HepG2 (cell line): Measurements from ENCODE around the gene PARP6. TPM values are rescaled to one million over a fixed set of nuclear protein-coding genes. Genes with fewer than 3 reads are reported as not detected.
A peak's percentile ranks its signal among the peaks of the same experiment; 100 is the strongest.

Experiments used
- FOXM1 ChIP-seq: sonication (generic); formaldehyde crosslinking; IDR thresholded peaks from 2 replicates; pipeline ENCODE4 v1.5.0; 2020; ENCODE audit warnings: missing genetic modification reagents
- MXD4 ChIP-seq: IDR thresholded peaks from 2 replicates; pipeline ENCODE4 v1.6.1; 2016; ENCODE audit warnings: mild to moderate bottlenecking, missing biosample characterization, missing genetic modification reagents
- MZF1 ChIP-seq: sonication (generic); formaldehyde crosslinking; IDR thresholded peaks from 2 replicates; pipeline ENCODE4 v1.8.1; 2023; ENCODE audit warnings: mild to moderate bottlenecking, missing genetic modification reagents, borderline replicate concordance
- POLR2A ChIP-seq, 2 experiments: IDR thresholded peaks; 2 replicates each; pipeline ENCODE4 v1.6.1; 2011; ENCODE audit warnings: low read depth in 2 of 2, low read length in 2 of 2, mild to moderate bottlenecking in 1 of 2, moderate library complexity in 1 of 2; ENCODE audit not compliant: insufficient read depth in 1 of 2
- PRPF4 ChIP-seq: fragments of 200-400 bp; formaldehyde crosslinking; IDR thresholded peaks from 2 replicates; pipeline ENCODE4 v1.6.1; 2016; ENCODE audit warnings: low read length, low read depth; ENCODE audit not compliant: poor library complexity, severe bottlenecking
- RAD51 ChIP-seq: fragments of 450-650 bp; IDR thresholded peaks from 2 replicates; pipeline ENCODE4 v1.6.1; 2016; ENCODE audit warnings: borderline replicate concordance
- SP1 ChIP-seq, 2 experiments: fragments of 450-650 bp in 1 of 2; sonication (generic) in 1 of 2; formaldehyde crosslinking in 1 of 2; IDR thresholded peaks; 2 replicates each; pipeline versions ENCODE4 v1.4.0 to v1.6.1; 2016 to 2020; ENCODE audit warnings: missing genetic modification reagents in 1 of 2
- ZNF17 ChIP-seq: sonication (generic); formaldehyde crosslinking; IDR thresholded peaks from 2 replicates; pipeline ENCODE4 v1.5.0; 2020; ENCODE audit warnings: mild to moderate bottlenecking, missing genetic modification reagents
- ZNF18 ChIP-seq: sonication (generic); formaldehyde crosslinking; IDR thresholded peaks from 2 replicates; pipeline ENCODE4 v1.8.0; 2022; ENCODE audit warnings: mild to moderate bottlenecking, missing genetic modification reagents; ENCODE audit not compliant: insufficient replicate concordance
- ZNF24 ChIP-seq: fragments of 450-650 bp; IDR thresholded peaks from 2 replicates; pipeline ENCODE4 v1.6.1; 2017; ENCODE audit warnings: antibody characterized with exemption, mild to moderate bottlenecking
- ZNF333 ChIP-seq: sonication (generic); formaldehyde crosslinking; IDR thresholded peaks from 2 replicates; pipeline ENCODE4 v1.4.0; 2020; ENCODE audit warnings: mild to moderate bottlenecking, missing genetic modification reagents, borderline replicate concordance
- ZNF33A ChIP-seq: sonication (generic); formaldehyde crosslinking; IDR thresholded peaks from 2 replicates; pipeline ENCODE4 v1.5.1; 2020; ENCODE audit warnings: missing genetic modification reagents, mild to moderate bottlenecking, moderate library complexity, borderline replicate concordance
- ZNF563 ChIP-seq: sonication (generic); formaldehyde crosslinking; IDR thresholded peaks from 2 replicates; pipeline ENCODE4 v1.8.0; 2022; ENCODE audit warnings: mild to moderate bottlenecking, moderate library complexity, missing genetic modification reagents
- ZNF589 ChIP-seq: sonication (generic); formaldehyde crosslinking; conservative IDR thresholded peaks from 2 replicates; pipeline ENCODE4 v1.8.0; 2022; ENCODE audit warnings: mild to moderate bottlenecking, moderate library complexity, missing genetic modification reagents
- ZNF609 ChIP-seq: sonication (generic); formaldehyde crosslinking; IDR thresholded peaks from 2 replicates; pipeline ENCODE4 v1.4.0; 2020; ENCODE audit warnings: mild to moderate bottlenecking, missing genetic modification reagents, borderline replicate concordance
- ZNF709 ChIP-seq: sonication (generic); formaldehyde crosslinking; IDR thresholded peaks from 2 replicates; pipeline ENCODE4 v1.5.0; 2020; ENCODE audit warnings: mild to moderate bottlenecking, missing genetic modification reagents
- ZNF75D ChIP-seq: sonication (generic); formaldehyde crosslinking; IDR thresholded peaks from 2 replicates; pipeline ENCODE4 v1.8.1; 2023; ENCODE audit warnings: missing genetic modification reagents, mild to moderate bottlenecking, borderline replicate concordance
- ZNF775 ChIP-seq: sonication (generic); formaldehyde crosslinking; IDR thresholded peaks from 2 replicates; pipeline ENCODE4 v1.4.0; 2020; ENCODE audit warnings: missing genetic modification reagents, mild to moderate bottlenecking, moderate library complexity, borderline replicate concordance
- polyA plus RNA-seq, 8 experiments: library from polyadenylated mRNA; depleted of rRNA in 3 of 8; stranded (reverse) in 7 of 8; unstranded in 1 of 8; fragments of >200 nt; fragmentation: Illumina TruSeq in 4 of 8; extraction: Trizol in 4 of 8; gene quantifications; 2 replicates each; pipeline versions ENCODE4 v1.2.1 to v1.2.3, GENCODE V29; 2011 to 2016; ENCODE audit warnings: low read depth in 4 of 8, missing spikeins in 1 of 8, mixed read lengths in 1 of 8; ENCODE audit not compliant: insufficient read depth in 1 of 8
- total RNA-seq, 5 experiments: library from RNA; depleted of rRNA; stranded (reverse); fragments of >200 nt; fragmentation: Illumina TruSeq; extraction: Trizol; gene quantifications; 2 replicates each; pipeline ENCODE4 v1.2.3, GENCODE V29; 2016; ENCODE audit warnings: low read depth in 1 of 5
- TF ChIP-seq, protein P1 (sequence below): sonication (generic); formaldehyde crosslinking; IDR thresholded peaks from 2 replicates; pipeline ENCODE4 v1.4.0; 2020; ENCODE audit warnings: mild to moderate bottlenecking, low read depth, missing genetic modification reagents
- TF ChIP-seq, protein P2 (sequence below): sonication (generic); formaldehyde crosslinking; IDR thresholded peaks from 2 replicates; pipeline ENCODE4 v1.5.0; 2020; ENCODE audit warnings: missing genetic modification reagents

Gene PARP6
- total and polyA plus RNA-seq, 2 of the 13 experiments (the other 11 are each of a cell fraction or from before 2014, with no cell fraction given): 0.22 to 0.87 TPM

DNA sequence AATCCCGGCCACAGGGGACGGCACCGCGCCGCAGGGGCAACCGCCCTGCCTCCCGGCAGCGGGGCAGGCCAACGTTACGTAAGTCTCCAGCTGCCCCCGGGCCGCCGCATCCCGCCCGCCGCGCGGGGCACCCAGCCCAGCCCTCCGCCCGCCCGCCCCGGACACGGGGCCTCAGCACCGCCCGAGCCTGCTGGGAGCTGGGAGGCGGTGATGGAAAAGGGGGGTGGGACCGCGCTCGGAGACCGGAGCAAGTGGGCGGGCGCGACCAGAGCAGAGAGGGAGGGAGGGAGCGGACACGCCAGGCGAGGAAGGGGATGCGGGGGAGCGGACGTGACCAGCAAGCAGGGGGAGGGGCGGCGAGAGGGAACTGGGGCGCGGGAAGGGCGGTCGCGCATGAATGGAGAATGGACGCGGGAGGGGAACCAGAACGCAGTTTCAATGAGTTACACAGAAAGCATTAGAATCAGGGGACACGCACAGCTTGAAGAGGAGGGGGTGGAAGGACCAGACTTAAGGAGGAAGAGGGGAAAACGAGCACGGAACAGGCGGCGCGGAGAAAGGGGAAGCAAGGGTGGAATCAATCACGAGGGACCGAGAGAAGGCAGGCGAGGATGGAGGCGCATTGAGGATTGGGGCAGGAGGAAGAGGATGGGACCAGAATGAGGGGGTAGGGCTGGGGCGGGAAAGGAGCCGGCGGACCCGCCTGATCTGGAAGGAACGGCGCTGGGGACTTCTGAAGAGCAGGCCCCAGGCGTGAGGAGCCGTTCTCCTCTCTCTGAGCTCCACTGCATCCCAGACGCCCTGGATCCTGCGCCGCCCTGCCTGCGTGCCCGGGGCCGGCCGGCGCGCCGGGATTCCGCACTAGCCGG, 41.9 kb downstream of the PARP6 start (continued):
- TF ChIP-seq, protein P1, sequence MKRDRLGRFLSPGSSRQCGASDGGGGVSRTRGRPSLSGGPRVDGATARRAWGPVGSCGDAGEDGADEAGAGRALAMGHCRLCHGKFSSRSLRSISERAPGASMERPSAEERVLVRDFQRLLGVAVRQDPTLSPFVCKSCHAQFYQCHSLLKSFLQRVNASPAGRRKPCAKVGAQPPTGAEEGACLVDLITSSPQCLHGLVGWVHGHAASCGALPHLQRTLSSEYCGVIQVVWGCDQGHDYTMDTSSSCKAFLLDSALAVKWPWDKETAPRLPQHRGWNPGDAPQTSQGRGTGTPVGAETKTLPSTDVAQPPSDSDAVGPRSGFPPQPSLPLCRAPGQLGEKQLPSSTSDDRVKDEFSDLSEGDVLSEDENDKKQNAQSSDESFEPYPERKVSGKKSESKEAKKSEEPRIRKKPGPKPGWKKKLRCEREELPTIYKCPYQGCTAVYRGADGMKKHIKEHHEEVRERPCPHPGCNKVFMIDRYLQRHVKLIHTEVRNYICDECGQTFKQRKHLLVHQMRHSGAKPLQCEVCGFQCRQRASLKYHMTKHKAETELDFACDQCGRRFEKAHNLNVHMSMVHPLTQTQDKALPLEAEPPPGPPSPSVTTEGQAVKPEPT (CRISPR knock-in tag): no peak
- TF ChIP-seq SP1 (IDR thresholded peaks at IDR 0.05) (no peak), SP1 (CRISPR knock-in tag; IDR thresholded peaks at IDR 0.05) (peak; percentile 53; the same call in 1 of the 2 replicates), ZNF563 (CRISPR knock-in tag) (peak; percentile 68), ZNF18 (CRISPR knock-in tag) (no peak), RAD51 (no peak), ZNF24 (no peak), MZF1 (CRISPR knock-in tag) (peak; percentile 75; the same call in 1 of the 2 replicates), ZNF17 (CRISPR knock-in tag) (no peak), ZNF333 (CRISPR knock-in tag) (no peak), FOXM1 (CRISPR knock-in tag) (no peak), PRPF4 (peak; percentile 44), ZNF775 (no peak), ZNF75D (no peak), MXD4 (CRISPR knock-in tag) (peak; percentile 58; the same call in 1 of the 2 replicates), ZNF589 (peak; percentile 58; the same call in 1 of the 2 replicates), ZNF609 (CRISPR knock-in tag) (no peak), POLR2A (IDR thresholded peaks at IDR 0.05; ENCODE audit: insufficient read depth in 1 of 2, low read depth in 2 of 2, low read length in 2 of 2) (peak in 1 of 2 experiments; percentile 48; a peak in 1 of 4 replicates), ZNF709 (CRISPR knock-in tag) (0 out of 2 replicates have a peak, but pooled peaks have one; percentile 57), ZNF33A (CRISPR knock-in tag) (no peak)
- TF ChIP-seq, protein P2, sequence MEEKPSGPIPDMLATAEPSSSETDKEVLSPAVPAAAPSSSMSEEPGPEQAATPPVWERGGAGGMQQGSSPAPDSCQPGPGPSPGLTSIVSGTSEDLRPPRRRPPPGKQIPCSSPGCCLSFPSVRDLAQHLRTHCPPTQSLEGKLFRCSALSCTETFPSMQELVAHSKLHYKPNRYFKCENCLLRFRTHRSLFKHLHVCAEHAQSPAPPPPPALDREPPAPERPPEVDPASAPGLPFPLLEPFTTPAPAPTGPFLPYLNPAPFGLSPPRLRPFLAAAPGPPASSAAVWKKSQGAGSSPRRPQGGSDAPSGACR (CRISPR knock-in tag): peak; percentile 57; the same call in 1 of the 2 replicates
